SK-N-SH (cell line): ENCODE measurements around the gene GALNT8. TPM values are rescaled to one million over a fixed set of nuclear protein-coding genes. Genes with fewer than 3 reads are reported as not detected.

Source experiments
- CTCF ChIA-PET: fragments of 300-600, 350-600 bp; formaldehyde crosslinking; extraction: SDS; loops from one replicate; lab custom pipeline; 2021; lab: Yijun Ruan, JAX
- POLR2A ChIA-PET: fragments of 350-600 bp; sonication (Branson Sonifier 250); formaldehyde crosslinking; extraction: SDS; loops from one replicate; lab custom pipeline; 2020; ENCODE audit warnings: antibody characterized with exemption, inconsistent platforms; lab: Yijun Ruan, JAX
- DNase-seq: peaks from one replicate; pipeline ENCODE4 v3.0.0; 2012
- H2AFZ ChIP-seq: fragments of 200-600 bp; sonication (generic); 2 replicates; pipeline ENCODE4 v1.8.1; 2016; ENCODE audit warnings: antibody characterized with exemption, mild to moderate bottlenecking, low read depth
- H3F3A ChIP-seq: fragments of 200-600 bp; sonication (generic); replicated peaks from 2 replicates; pipeline ENCODE3; 2016; ENCODE audit warnings: antibody characterized with exemption, mild to moderate bottlenecking; ENCODE audit not compliant: insufficient read depth
- H3K27ac ChIP-seq, 2 experiments: fragments of 200-500 bp in 1 of 2; fragments of 200-600 bp in 1 of 2; sonication (Bioruptor generic) in 1 of 2; sonication (generic), shearing (Covaris generic) in 1 of 2; 2 replicates each; pipeline versions ENCODE4 v1.5.1 to v1.6.1; 2014 to 2016; ENCODE audit warnings: low read depth in 2 of 2, inconsistent platforms in 1 of 2, low read length in 1 of 2, mild to moderate bottlenecking in 1 of 2, mixed read lengths in 1 of 2
- H3K27me3 ChIP-seq: fragments of 200-600 bp; sonication (generic), shearing (Covaris generic); 2 replicates; pipeline ENCODE4 v1.6.1; 2016; ENCODE audit warnings: mixed run types; ENCODE audit not compliant: insufficient read depth
- H3K36me3 ChIP-seq, 2 experiments: fragments of 200-500 bp in 1 of 2; fragments of 200-600 bp in 1 of 2; sonication (Bioruptor generic) in 1 of 2; sonication (generic) in 1 of 2; replicated peaks in 1 of 2; 2 replicates each; pipeline versions ENCODE3 to v1.5.1; 2014 to 2016; ENCODE audit warnings: low read length in 1 of 2, mild to moderate bottlenecking in 1 of 2; ENCODE audit not compliant: insufficient read depth in 2 of 2, control insufficient read depth in 1 of 2
- H3K4me1 ChIP-seq, 2 experiments: fragments of 200-500 bp in 1 of 2; fragments of 200-600 bp in 1 of 2; sonication (Bioruptor generic) in 1 of 2; sonication (generic), shearing (Covaris generic) in 1 of 2; 2 replicates each; pipeline versions ENCODE4 v1.5.1 to v1.6.1; 2014 to 2016; ENCODE audit warnings: low read depth in 1 of 2, low read length in 1 of 2, mixed run types in 1 of 2; ENCODE audit not compliant: insufficient read depth in 2 of 2, control insufficient read depth in 1 of 2
- H3K4me2 ChIP-seq: fragments of 200-600 bp; sonication (generic), shearing (Covaris generic); 2 replicates; pipeline ENCODE4 v1.6.1; 2017; ENCODE audit warnings: mixed run types
- H3K4me3 ChIP-seq, 2 experiments: fragments of 200-500 bp in 1 of 2; fragments of 200-600 bp in 1 of 2; sonication (Bioruptor generic) in 1 of 2; sonication (generic), shearing (Covaris generic) in 1 of 2; 2 replicates each; pipeline versions ENCODE4 v1.5.1 to v1.8.1; 2014 to 2016; ENCODE audit warnings: low read depth in 2 of 2, inconsistent platforms in 1 of 2, low read length in 1 of 2, mild to moderate bottlenecking in 1 of 2, mixed read lengths in 1 of 2, moderate library complexity in 1 of 2
- H3K79me2 ChIP-seq: fragments of 200-600 bp; sonication (generic); 2 replicates; pipeline ENCODE4 v1.8.1; 2017; ENCODE audit warnings: mild to moderate bottlenecking; ENCODE audit not compliant: insufficient read depth
- H3K9ac ChIP-seq: fragments of 200-600 bp; sonication (generic); 2 replicates; pipeline ENCODE4 v1.6.1; 2017; ENCODE audit warnings: mixed run types
- H3K9me2 ChIP-seq: fragments of 200-600 bp; sonication (generic); 2 replicates; pipeline ENCODE4 v1.6.1; 2017; ENCODE audit warnings: mixed run types
- H3K9me3 ChIP-seq: fragments of 200-600 bp; sonication (generic); 2 replicates; pipeline ENCODE4 v1.6.1; 2017; ENCODE audit warnings: mixed run types, mild to moderate bottlenecking, moderate library complexity
- H4K20me1 ChIP-seq: fragments of 200-600 bp; sonication (generic); 2 replicates; pipeline ENCODE4 v1.6.1; 2017; ENCODE audit warnings: mild to moderate bottlenecking, mixed run types; ENCODE audit not compliant: insufficient read depth
- CHD2 ChIP-seq: fragments of 150-350 bp; IDR thresholded peaks from 2 replicates; pipeline ENCODE4 v1.6.1; 2018; ENCODE audit warnings: low read length; ENCODE audit not compliant: partially characterized antibody
- FOSL2 ChIP-seq: IDR thresholded peaks from 2 replicates; pipeline ENCODE4 v1.4.0; 2012; ENCODE audit warnings: low read depth, mild to moderate bottlenecking, moderate library complexity, borderline replicate concordance
- FOXJ3 ChIP-seq: sonication (generic); formaldehyde crosslinking; IDR thresholded peaks from 2 replicates; pipeline ENCODE4 v1.5.1; 2020; ENCODE audit warnings: mild to moderate bottlenecking, missing genetic modification reagents
- FOXM1 ChIP-seq: IDR thresholded peaks from 2 replicates; pipeline ENCODE4 v1.4.0; 2012; ENCODE audit warnings: low read depth, mild to moderate bottlenecking
- IRF3 ChIP-seq: fragments of 150-350 bp; IDR thresholded peaks from 2 replicates; pipeline ENCODE4 v1.6.1; 2016; ENCODE audit warnings: mild to moderate bottlenecking, low read depth, low read length
- MXI1 ChIP-seq: IDR thresholded peaks from 2 replicates; pipeline ENCODE4 v1.6.1; 2012; ENCODE audit warnings: mild to moderate bottlenecking, low read depth, low read length, improper control_type of control experiment
- RAD21 ChIP-seq: IDR thresholded peaks from 2 replicates; pipeline ENCODE4 v1.6.1; 2012; ENCODE audit warnings: mild to moderate bottlenecking, low read length
- REST ChIP-seq: IDR thresholded peaks from 2 replicates; pipeline ENCODE4 v1.6.1; 2012; ENCODE audit warnings: mild to moderate bottlenecking, low read depth, low read length, moderate library complexity
- TCF12 ChIP-seq: IDR thresholded peaks from 2 replicates; pipeline ENCODE4 v1.4.0; 2012
- TEAD4 ChIP-seq: IDR thresholded peaks from 2 replicates; pipeline ENCODE4 v1.4.0; 2012; ENCODE audit warnings: mild to moderate bottlenecking, borderline replicate concordance; ENCODE audit not compliant: insufficient read depth
- ZBTB33 ChIP-seq: IDR thresholded peaks from 2 replicates; pipeline ENCODE4 v1.4.0; 2012; ENCODE audit warnings: low read depth, borderline replicate concordance
- WGBS: methylation state at CpG from one replicate; pipeline ENCODE4 v1.1.6; 2017; ENCODE audit warnings: low lambda C conversion rate; 5-methylcytosine and 5-hydroxymethylcytosine counted together
- polyA plus RNA-seq, 3 experiments: library from polyadenylated mRNA; depleted of rRNA; stranded (reverse); fragments of >200 nt; gene quantifications; 2 replicates each; pipeline ENCODE4 v1.2.3, GENCODE V29; 2012

GALNT8 gene
- polyA plus RNA-seq, 1 of the 3 experiments (the other 2 are of a cell fraction): not detected

DNA sequence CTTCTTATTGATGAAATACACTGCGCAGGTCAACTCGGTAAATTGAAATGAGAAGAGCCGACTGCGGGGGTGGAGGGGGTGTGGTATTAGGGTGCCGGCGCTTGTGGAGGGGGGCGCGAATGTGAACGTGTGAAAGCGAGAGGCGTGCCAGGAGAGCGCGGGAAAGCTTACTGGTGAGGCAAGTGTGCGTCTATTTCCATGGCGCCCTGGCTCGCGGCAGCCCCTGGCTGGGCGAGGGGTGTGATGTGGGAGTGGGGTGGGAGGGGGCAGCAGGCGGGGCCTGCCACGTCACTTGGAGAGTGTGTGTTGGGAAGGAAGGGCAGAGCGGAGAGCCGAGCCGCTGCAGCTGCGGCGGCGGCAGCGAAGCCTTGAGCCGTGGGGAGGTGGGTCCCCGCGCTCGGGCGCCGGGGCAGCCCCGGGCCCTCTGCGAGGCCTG, 88.8 kb downstream of the GALNT8 start:
- Histone ChIP-seq H3K4me3 (no peak overlapping the region), H3K9me2 (no peaks in the 10 kb centered on the region), H3K4me1 (no peaks in the 10 kb centered on the region), H3K9ac (no peak overlapping the region), H3K36me3 (no peaks in the 10 kb centered on the region), H4K20me1 (no peaks in the 10 kb centered on the region), H3F3A (no peaks in the 10 kb centered on the region), H3K9me3 (no peaks in the 10 kb centered on the region), H3K27ac (no peak overlapping the region), H3K27me3 (peaks cover 54% of the 10 kb centered on the region), H3K4me2 (no peak overlapping the region), H2AFZ (no peak overlapping the region), H3K79me2 (no peaks in the 10 kb centered on the region)
- ChIA-PET CTCF (no interaction called here), POLR2A (no interaction called here)
- DNase-seq: peak; percentile 23
- TF ChIP-seq ZBTB33 (no peak), IRF3 (no peak), TEAD4 (no peak), FOXJ3 (CRISPR knock-in tag) (no peak), CHD2 (no peak), FOXM1 (no peak), MXI1 (no peak), TCF12 (no peak), RAD21 (no peak), FOSL2 (no peak), REST (no peak)
- WGBS: 9% methylated on average over 23 of the region's 35 CpGs
